ENCODE measurements around the gene BICD1. TPM values are rescaled to one million over a fixed set of nuclear protein-coding genes. Genes with fewer than 3 reads are reported as not detected.

BICD1 gene
- total RNA-seq, 4 donors from 2014 or later, result 0.70 to 7.8 (median 2.8) TPM

DNA sequence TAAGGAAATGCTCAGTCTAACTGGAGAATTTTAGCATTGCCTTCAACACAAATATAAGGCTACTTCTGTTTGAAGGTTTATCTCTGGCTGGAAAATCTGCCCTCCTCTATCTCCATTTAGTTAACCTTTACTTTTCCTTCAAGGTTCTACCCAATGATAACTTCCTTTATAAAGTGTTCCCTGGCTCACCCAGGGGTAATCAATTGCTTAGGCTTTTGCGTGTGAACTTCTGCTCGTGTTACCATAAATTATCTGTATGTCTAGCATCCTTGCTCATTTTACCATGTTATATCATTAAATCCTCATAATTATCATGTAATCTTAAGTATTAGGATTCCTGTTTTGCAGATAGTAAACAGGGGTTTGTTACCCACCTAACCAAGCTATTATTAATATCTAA lies 178.4 kb downstream of the BICD1 start:
- no peaks in the 10 kb centered on the region for H3K36me3 ChIP-seq
- no peak overlapping the region for H3K27ac ChIP-seq
- TF ChIP-seq POLR2A (IDR thresholded peaks at IDR 0.05), result no peak
- TF ChIP-seq, protein P1, sequence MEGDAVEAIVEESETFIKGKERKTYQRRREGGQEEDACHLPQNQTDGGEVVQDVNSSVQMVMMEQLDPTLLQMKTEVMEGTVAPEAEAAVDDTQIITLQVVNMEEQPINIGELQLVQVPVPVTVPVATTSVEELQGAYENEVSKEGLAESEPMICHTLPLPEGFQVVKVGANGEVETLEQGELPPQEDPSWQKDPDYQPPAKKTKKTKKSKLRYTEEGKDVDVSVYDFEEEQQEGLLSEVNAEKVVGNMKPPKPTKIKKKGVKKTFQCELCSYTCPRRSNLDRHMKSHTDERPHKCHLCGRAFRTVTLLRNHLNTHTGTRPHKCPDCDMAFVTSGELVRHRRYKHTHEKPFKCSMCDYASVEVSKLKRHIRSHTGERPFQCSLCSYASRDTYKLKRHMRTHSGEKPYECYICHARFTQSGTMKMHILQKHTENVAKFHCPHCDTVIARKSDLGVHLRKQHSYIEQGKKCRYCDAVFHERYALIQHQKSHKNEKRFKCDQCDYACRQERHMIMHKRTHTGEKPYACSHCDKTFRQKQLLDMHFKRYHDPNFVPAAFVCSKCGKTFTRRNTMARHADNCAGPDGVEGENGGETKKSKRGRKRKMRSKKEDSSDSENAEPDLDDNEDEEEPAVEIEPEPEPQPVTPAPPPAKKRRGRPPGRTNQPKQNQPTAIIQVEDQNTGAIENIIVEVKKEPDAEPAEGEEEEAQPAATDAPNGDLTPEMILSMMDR (IDR thresholded peaks at IDR 0.05), result no peak
- intact Hi-C loops (cut with DNase I), result no loop called here
- no peak overlapping the region for H3K4me3 ChIP-seq
- no peaks in the 10 kb centered on the region for H3K9me3 ChIP-seq
- H3K4me1 ChIP-seq, result no peaks in the 10 kb centered on the region
- DNase-seq, result no peak
- 46 to 50% methylated on average over 2 of the region's 2 CpGs for WGBS, 2 donors
- H3K27me3 ChIP-seq, result no peaks in the 10 kb centered on the region

DNA sequence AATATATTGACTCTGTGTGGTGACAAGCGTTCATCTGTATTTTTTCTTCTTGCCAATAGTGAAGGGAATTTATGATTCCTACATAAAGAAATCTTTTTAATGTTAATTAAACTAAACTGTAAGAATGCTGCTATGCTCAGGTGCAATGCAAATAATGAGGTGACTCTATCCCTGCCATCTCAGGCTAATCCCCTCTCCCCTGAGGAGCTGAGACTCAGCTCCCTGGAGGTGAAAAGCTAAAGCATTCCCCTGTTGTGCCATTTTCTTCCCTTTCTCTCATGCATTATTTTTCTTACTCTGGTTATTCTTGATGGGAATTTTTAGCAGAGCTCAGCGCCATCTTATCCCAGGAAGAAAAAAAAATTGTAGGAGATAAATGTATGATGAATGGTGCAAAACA lies 178.8 kb downstream of the BICD1 start:
- Histone ChIP-seq H3K27me3 (no peaks in the 10 kb centered on the region), H3K9me3 (no peaks in the 10 kb centered on the region), H3K4me3 (no peak overlapping the region), H3K27ac (no peak overlapping the region), H3K4me1 (no peaks in the 10 kb centered on the region), H3K36me3 (no peaks in the 10 kb centered on the region)
- TF ChIP-seq POLR2A (IDR thresholded peaks at IDR 0.05), result no peak
- TF ChIP-seq, protein P1 (IDR thresholded peaks at IDR 0.05), result no peak
- no peak for DNase-seq
- intact Hi-C loops (cut with DNase I), result no loop called here
- 45 to 74% methylated on average over 2 of the region's 2 CpGs for WGBS, 2 donors

DNA sequence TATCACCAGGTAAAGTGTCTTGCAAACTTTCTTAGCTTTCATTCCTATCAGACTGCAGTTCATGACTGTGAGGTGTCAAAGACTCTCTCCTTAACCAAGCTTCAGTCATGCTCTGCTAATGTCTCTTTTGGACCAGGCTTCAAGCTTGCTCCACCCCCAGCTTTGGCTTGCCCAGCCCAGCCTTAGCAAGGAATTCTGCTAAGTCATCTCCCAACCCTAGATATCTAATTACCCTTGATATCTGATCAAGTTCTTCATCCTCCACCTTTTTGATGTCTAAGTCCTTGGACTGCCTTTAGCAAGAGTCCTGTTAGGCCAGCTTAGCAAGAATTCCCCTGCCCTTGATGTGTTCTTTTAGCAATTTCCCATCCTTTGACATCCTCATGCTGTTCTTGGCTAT lies 183.8 kb downstream of the BICD1 start:
- Histone ChIP-seq H3K27ac (no peak overlapping the region), H3K4me3 (no peak overlapping the region), H3K4me1 (no peaks in the 10 kb centered on the region), H3K27me3 (no peaks in the 10 kb centered on the region), H3K9me3 (no peaks in the 10 kb centered on the region), H3K36me3 (no peaks in the 10 kb centered on the region)
- DNase-seq, result no peak
- intact Hi-C loops (cut with DNase I), result no loop called here
- no peak for TF ChIP-seq POLR2A (IDR thresholded peaks at IDR 0.05)
- TF ChIP-seq, protein P1 (IDR thresholded peaks at IDR 0.05), result no peak

DNA sequence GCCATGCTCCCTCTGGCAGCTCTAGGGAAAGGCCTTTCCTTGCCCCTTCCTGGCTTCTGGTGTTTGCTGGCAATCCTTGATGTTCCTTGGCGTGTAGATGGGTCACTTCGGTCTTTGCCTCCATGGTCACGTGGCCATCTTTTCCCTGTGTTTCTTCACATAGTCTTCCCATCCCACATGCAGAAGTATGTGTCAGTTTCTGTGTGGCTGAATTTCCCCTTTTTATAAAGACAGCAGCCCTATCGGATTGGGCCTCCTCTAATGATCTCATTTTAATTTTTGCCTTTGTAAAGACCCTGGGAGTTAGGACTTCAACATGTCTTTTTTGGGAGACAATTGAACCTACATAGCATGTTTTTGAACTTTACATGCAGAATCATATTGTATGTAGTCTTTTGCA lies 185.5 kb downstream of the BICD1 start:
- no peaks in the 10 kb centered on the region for H3K9me3 ChIP-seq
- intact Hi-C loops (cut with DNase I), result no loop called here
- WGBS, 2 donors, result 94% methylated on average over 4 of the region's 4 CpGs
- H3K27me3 ChIP-seq, result no peaks in the 10 kb centered on the region
- H3K36me3 ChIP-seq, result no peaks in the 10 kb centered on the region
- no peak for DNase-seq
- H3K27ac ChIP-seq, result no peak overlapping the region
- TF ChIP-seq, protein P1 (IDR thresholded peaks at IDR 0.05), result no peak
- TF ChIP-seq POLR2A (IDR thresholded peaks at IDR 0.05), result no peak
- no peak overlapping the region for H3K4me3 ChIP-seq
- H3K4me1 ChIP-seq, result no peaks in the 10 kb centered on the region

DNA sequence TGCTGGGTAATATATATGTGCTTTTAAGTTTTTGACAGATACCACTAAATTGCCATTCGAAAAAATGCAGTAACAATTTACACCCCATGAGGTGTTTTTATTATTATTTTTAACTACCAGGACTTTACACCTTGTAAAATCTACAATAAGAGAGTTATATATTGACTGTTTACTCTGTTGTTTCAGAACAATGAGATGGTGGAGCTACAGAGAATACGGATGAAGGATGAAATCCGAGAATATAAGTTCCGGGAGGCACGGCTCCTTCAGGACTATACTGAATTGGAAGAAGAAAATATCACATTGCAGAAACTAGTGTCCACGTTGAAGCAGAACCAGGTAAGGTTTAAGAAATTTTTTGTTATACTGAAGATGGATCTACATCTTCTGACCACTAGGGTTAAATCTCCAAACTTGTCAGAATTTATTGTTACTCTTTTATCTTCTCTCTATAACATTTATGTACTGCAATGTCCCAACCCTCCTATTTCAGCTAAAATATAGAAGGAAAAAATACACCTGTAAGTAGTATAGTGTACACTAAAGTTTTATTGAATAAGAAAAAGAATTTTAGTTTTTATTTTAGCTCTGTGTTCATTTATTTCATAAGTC lies 187.3 kb downstream of the BICD1 start:
- Histone ChIP-seq H3K4me3 (no peak overlapping the region), H3K9me3 (no peaks in the 10 kb centered on the region), H3K27me3 (no peaks in the 10 kb centered on the region), H3K4me1 (no peaks in the 10 kb centered on the region), H3K36me3 (no peaks in the 10 kb centered on the region), H3K27ac (no peak overlapping the region)
- DNase-seq, result no peak
- 93 to 94% methylated on average over 6 of the region's 6 CpGs for WGBS, 2 donors
- intact Hi-C loops (cut with DNase I), result no loop called here
- TF ChIP-seq, protein P1 (IDR thresholded peaks at IDR 0.05), result peak in 1 of 6 experiments; percentile 4
- TF ChIP-seq POLR2A (IDR thresholded peaks at IDR 0.05), result no peak

Measured in esophagus squamous epithelium (tissue), 5 donors.